Endothelial cell of umbilical vein (primary cell): ENCODE results near the gene PIK3CB. TPM values are rescaled to one million over a fixed set of nuclear protein-coding genes. Genes with fewer than 3 reads are reported as not detected.

Experiments used
- BruUV-seq: library from RNA; stranded (reverse); fragments of 400-500 nt; replicated peaks from 2 replicates; lab custom pipeline; 2021; lab: Mats Ljungman, UMichigan
- CTCF ChIA-PET: fragments of 300-600, 350-600 bp; sonication (Branson Sonifier 250); formaldehyde crosslinking; loops from one replicate; lab custom pipeline; 2021; ENCODE audit warnings: antibody characterized with exemption, inconsistent platforms; lab: Charles Lee
- POLR2A ChIA-PET: fragments of 300-600, 350-600 bp; sonication (Branson Sonifier 250); formaldehyde crosslinking; loops from one replicate; lab custom pipeline; 2021; ENCODE audit warnings: antibody characterized with exemption, inconsistent platforms; lab: Charles Lee
- DNase-seq: peaks from one replicate; pipeline ENCODE4 v3.0.0-alpha.2; 2011; ENCODE audit warnings: low read depth, low spot score
- FAIRE-seq: peaks from 2 replicates; lab custom pipeline; 2011; peaks lifted over from hg19 to GRCh38; lab: Jason Lieb, UNC
- H2AFZ ChIP-seq: 2 replicates; pipeline ENCODE4 v1.6.0; 2012; ENCODE audit warnings: low read depth, low read length, control low read depth, inconsistent platforms
- H3K27ac ChIP-seq: 2 replicates; pipeline ENCODE4 v1.5.1; 2011; ENCODE audit warnings: low read depth, mild to moderate bottlenecking, control low read depth, low read length, moderate library complexity; ENCODE audit not compliant: insufficient read depth
- H3K27me3 ChIP-seq, 2 experiments: 2 replicates each; pipeline versions ENCODE4 v1.6.0 to v1.6.1; 2011; ENCODE audit warnings: low read length in 2 of 2, mixed read lengths in 1 of 2; ENCODE audit not compliant: control insufficient read depth in 2 of 2, insufficient read depth in 2 of 2
- H3K36me3 ChIP-seq, 2 experiments: 2 replicates in 1 of 2; 3 replicates in 1 of 2; pipeline ENCODE4 v1.5.1; 2011; ENCODE audit warnings: low read length in 2 of 2, mild to moderate bottlenecking in 1 of 2, moderate library complexity in 1 of 2; ENCODE audit not compliant: control insufficient read depth in 2 of 2, insufficient read depth in 2 of 2; ENCODE audit errors: extremely low read depth in 1 of 2
- H3K4me1 ChIP-seq: 3 replicates; pipeline ENCODE4 v1.5.1; 2011; ENCODE audit warnings: mild to moderate bottlenecking, low read length; ENCODE audit not compliant: control insufficient read depth, insufficient read depth; ENCODE audit errors: extremely low read depth
- H3K4me2 ChIP-seq: 2 replicates; pipeline ENCODE4 v1.6.1; 2011; ENCODE audit warnings: low read length, control low read depth, mixed read lengths; ENCODE audit not compliant: insufficient read depth
- H3K4me3 ChIP-seq, 3 experiments: fragments of 200-600 bp in 1 of 3; sonication (generic), shearing (Covaris generic) in 1 of 3; replicated peaks in 1 of 3; 2 replicates each; pipeline ENCODE4 v1.5.1; 2011 to 2016; ENCODE audit warnings: control low read depth in 3 of 3, low read length in 3 of 3, mild to moderate bottlenecking in 2 of 3, inconsistent platforms in 1 of 3, low read depth in 1 of 3, moderate library complexity in 1 of 3; ENCODE audit not compliant: insufficient read depth in 1 of 3
- H3K79me2 ChIP-seq: 2 replicates; pipeline ENCODE4 v1.6.0; 2012; ENCODE audit warnings: low read length, inconsistent platforms; ENCODE audit not compliant: control insufficient read depth, insufficient read depth
- H3K9ac ChIP-seq: replicated peaks from 2 replicates; pipeline ENCODE3; 2011; ENCODE audit warnings: low read length, control low read depth; ENCODE audit not compliant: insufficient read depth; ENCODE audit errors: extremely low read depth
- H3K9me1 ChIP-seq: replicated peaks from 3 replicates; pipeline ENCODE4 v1.6.0; 2011; ENCODE audit warnings: mild to moderate bottlenecking, low read length; ENCODE audit not compliant: control insufficient read depth, insufficient read depth; ENCODE audit errors: extremely low read depth
- H3K9me3 ChIP-seq: replicated peaks from 2 replicates; pipeline ENCODE4 v1.5.1; 2012; ENCODE audit warnings: low read length, inconsistent platforms; ENCODE audit not compliant: control insufficient read depth, insufficient read depth
- H4K20me1 ChIP-seq: replicated peaks from 2 replicates; pipeline ENCODE3; 2011; ENCODE audit warnings: mild to moderate bottlenecking, low read length; ENCODE audit not compliant: control insufficient read depth, insufficient read depth; ENCODE audit errors: extremely low read depth
- EZH2 ChIP-seq: IDR thresholded peaks from 2 replicates; pipeline ENCODE4 v1.6.1; 2012; ENCODE audit warnings: borderline replicate concordance, low read depth, mild to moderate bottlenecking, moderate library complexity, low read length, inconsistent platforms; ENCODE audit not compliant: severe bottlenecking
- FOS ChIP-seq: IDR thresholded peaks from 2 replicates; pipeline ENCODE4 v1.6.1; 2011; ENCODE audit warnings: mild to moderate bottlenecking, low read length, moderate library complexity, borderline replicate concordance; ENCODE audit not compliant: insufficient read depth
- GATA2 ChIP-seq: IDR thresholded peaks from 2 replicates; pipeline ENCODE4 v1.7.0; 2011; ENCODE audit warnings: low read depth, mild to moderate bottlenecking, moderate library complexity, mixed read lengths, low read length; ENCODE audit not compliant: insufficient read length, insufficient read depth
- JUN ChIP-seq: IDR thresholded peaks from 2 replicates; pipeline ENCODE4 v1.6.1; 2011; ENCODE audit warnings: borderline replicate concordance, low read depth; ENCODE audit not compliant: insufficient read length, insufficient read depth
- MAX ChIP-seq: IDR thresholded peaks from 2 replicates; pipeline ENCODE4 v1.6.1; 2011; ENCODE audit not compliant: insufficient read depth, insufficient read length
- MYC ChIP-seq: IDR thresholded peaks from one replicate; pipeline ENCODE4 v1.6.1; 2011; ENCODE audit warnings: mild to moderate bottlenecking, low read depth, low read length
- POLR2A ChIP-seq: IDR thresholded peaks from 2 replicates; pipeline ENCODE4 v1.6.1; 2012; ENCODE audit warnings: low read depth, mild to moderate bottlenecking, control low read depth, low read length
- POLR2AphosphoS5 ChIP-seq: IDR thresholded peaks from 2 replicates; pipeline ENCODE4 v1.6.1; 2012; ENCODE audit warnings: low read depth, mild to moderate bottlenecking, control low read depth, low read length, moderate library complexity; ENCODE audit not compliant: insufficient read depth
- dilution Hi-C: fragments of 300-500 bp; cut with MboI; formaldehyde crosslinking; loops from one replicate; pipeline ENCODE4 v1.15.0; 2019; ENCODE audit warnings: low sequenced_read_pairs; ENCODE audit not compliant: extremely low pct_ligation_motif_present
- intact Hi-C: fragments of 100-400 bp; cut with micrococcal nuclease; formaldehyde crosslinking; loops from one replicate; pipeline ENCODE4 v1.10.0; 2022
- polyA plus RNA-seq, 4 experiments: library from polyadenylated mRNA; depleted of rRNA in 3 of 4; stranded (reverse) in 3 of 4; unstranded in 1 of 4; fragments of >200 nt; gene quantifications; 2 replicates each; pipeline versions ENCODE4 v1.2.1 to v1.2.3, GENCODE V29; 2011 to 2012; ENCODE audit warnings: missing spikeins in 1 of 4
- total RNA-seq: library from RNA; stranded (reverse); gene quantifications from 2 replicates; pipeline ENCODE4 v1.2.3, GENCODE V29; 2021
- TF ChIP-seq, protein P1 (sequence below), 2 donors: IDR thresholded peaks; 1 replicate in 1 of 2; 2 replicates in 1 of 2; pipeline ENCODE4 v1.5.1; 2011; ENCODE audit warnings: low read length in 2 of 2, mild to moderate bottlenecking in 2 of 2, moderate library complexity in 2 of 2, control low read depth in 1 of 2, inconsistent platforms in 1 of 2, low read depth in 1 of 2; ENCODE audit not compliant: insufficient read depth in 1 of 2; ENCODE audit errors: extremely low read depth in 1 of 2

Gene PIK3CB
- total and polyA plus RNA-seq, 2 donors (not counting 3 experiments of a cell fraction or from before 2014, with no cell fraction given) = 9.0 to 29.8 TPM

DNA sequence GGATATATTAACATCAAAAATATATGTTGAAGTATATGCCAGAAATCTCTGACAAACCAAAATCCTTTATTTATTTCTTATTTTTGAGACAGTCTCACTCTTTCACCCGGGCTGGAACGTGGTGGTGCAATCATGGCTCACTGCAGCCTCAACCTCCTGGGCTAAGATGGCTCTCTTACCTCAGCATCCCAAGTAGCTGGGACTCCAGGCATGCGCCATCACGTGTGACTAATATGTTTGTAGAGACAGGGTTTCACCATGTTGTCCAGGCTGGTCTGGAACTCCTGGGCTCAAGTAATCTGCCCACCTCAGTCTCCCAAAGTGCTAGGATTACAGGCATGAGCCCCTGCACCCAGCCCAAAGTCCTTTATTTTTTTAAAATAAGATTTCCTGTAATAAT lies 214.3 kb downstream of the PIK3CB start:
- H3K9ac ChIP-seq = no peak overlapping the region
- BruUV-seq = no TSS peak
- H3K27ac ChIP-seq = no peak overlapping the region
- POLR2A ChIA-PET = no interaction called here
- intact Hi-C loops = no loop called here
- no peaks in the 10 kb centered on the region for H3K4me1 ChIP-seq
- DNase-seq = no peak
- H3K9me1 ChIP-seq = no peaks in the 10 kb centered on the region
- H4K20me1 ChIP-seq = no peaks in the 10 kb centered on the region
- CTCF ChIA-PET = interaction anchor here (1.5 kb wide), 1 partner anchor 141 kb away, joined by 3 read pairs; no protein-coding TSS in a partner anchor
- H3K27me3 ChIP-seq = no peaks in the 10 kb centered on the region
- H3K4me2 ChIP-seq = no peak overlapping the region
- dilution Hi-C loops = no loop called here
- H3K79me2 ChIP-seq = no peaks in the 10 kb centered on the region
- H3K36me3 ChIP-seq = no peaks in the 10 kb centered on the region
- FAIRE-seq = no peak
- TF ChIP-seq POLR2A (no peak), MYC (no peak), EZH2 (no peak), MAX (no peak), JUN (no peak), POLR2AphosphoS5 (no peak), GATA2 (no peak), FOS (no peak)
- TF ChIP-seq, protein P1, sequence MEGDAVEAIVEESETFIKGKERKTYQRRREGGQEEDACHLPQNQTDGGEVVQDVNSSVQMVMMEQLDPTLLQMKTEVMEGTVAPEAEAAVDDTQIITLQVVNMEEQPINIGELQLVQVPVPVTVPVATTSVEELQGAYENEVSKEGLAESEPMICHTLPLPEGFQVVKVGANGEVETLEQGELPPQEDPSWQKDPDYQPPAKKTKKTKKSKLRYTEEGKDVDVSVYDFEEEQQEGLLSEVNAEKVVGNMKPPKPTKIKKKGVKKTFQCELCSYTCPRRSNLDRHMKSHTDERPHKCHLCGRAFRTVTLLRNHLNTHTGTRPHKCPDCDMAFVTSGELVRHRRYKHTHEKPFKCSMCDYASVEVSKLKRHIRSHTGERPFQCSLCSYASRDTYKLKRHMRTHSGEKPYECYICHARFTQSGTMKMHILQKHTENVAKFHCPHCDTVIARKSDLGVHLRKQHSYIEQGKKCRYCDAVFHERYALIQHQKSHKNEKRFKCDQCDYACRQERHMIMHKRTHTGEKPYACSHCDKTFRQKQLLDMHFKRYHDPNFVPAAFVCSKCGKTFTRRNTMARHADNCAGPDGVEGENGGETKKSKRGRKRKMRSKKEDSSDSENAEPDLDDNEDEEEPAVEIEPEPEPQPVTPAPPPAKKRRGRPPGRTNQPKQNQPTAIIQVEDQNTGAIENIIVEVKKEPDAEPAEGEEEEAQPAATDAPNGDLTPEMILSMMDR (IDR thresholded peaks at IDR 0.05; ENCODE audit: extremely low read depth in 1 of 2, insufficient read depth in 1 of 2, low read depth in 1 of 2, low read length in 2 of 2) = no peak
- H3K9me3 ChIP-seq = no peaks in the 10 kb centered on the region
- H2AFZ ChIP-seq = no peak overlapping the region
- no peak overlapping the region for H3K4me3 ChIP-seq
